Smooth muscle cell (in vitro differentiated cells): ENCODE measurements around the gene KDM4C. TPM values are rescaled to one million over a fixed set of nuclear protein-coding genes. Genes with fewer than 3 reads are reported as not detected.
"Not testable (repeated sequence)": the region's sequence is repeated elsewhere in the genome, so short reads cannot be mapped to it uniquely, and the experiment has no call there.

Source experiments
- DNase-seq: peaks from one replicate; lab custom pipeline; 2025; ENCODE audit not compliant: unreplicated experiment; lab: John Stamatoyannopoulos, UW
- H2AFZ ChIP-seq: fragments of 200-600 bp; sonication (generic); 2 replicates; pipeline ENCODE4 v1.6.0; 2016; ENCODE audit warnings: antibody characterized with exemption, low read depth, mild to moderate bottlenecking
- H3F3A ChIP-seq: fragments of 200-600 bp; sonication (generic); 2 replicates; pipeline ENCODE4 v1.6.0; 2017; ENCODE audit warnings: antibody characterized with exemption, low read depth
- H3K27ac ChIP-seq: fragments of 200-600 bp; sonication (generic); 2 replicates; pipeline ENCODE4 v1.5.1; 2016; ENCODE audit warnings: low read depth, mild to moderate bottlenecking
- H3K27me3 ChIP-seq: fragments of 200-600 bp; sonication (generic); 2 replicates; pipeline ENCODE4 v1.6.1; 2016; ENCODE audit warnings: low read depth, mild to moderate bottlenecking
- H3K36me3 ChIP-seq: fragments of 200-600 bp; sonication (generic); 2 replicates; pipeline ENCODE4 v1.5.1; 2016; ENCODE audit warnings: low read depth
- H3K4me1 ChIP-seq: fragments of 200-600 bp; sonication (generic); 2 replicates; pipeline ENCODE4 v1.5.1; 2016; ENCODE audit warnings: low read depth
- H3K4me2 ChIP-seq: fragments of 200-600 bp; sonication (generic); 2 replicates; pipeline ENCODE4 v1.6.0; 2016; ENCODE audit warnings: mild to moderate bottlenecking
- H3K4me3 ChIP-seq: fragments of 200-600 bp; sonication (generic); 2 replicates; pipeline ENCODE4 v1.5.1; 2016; ENCODE audit warnings: mild to moderate bottlenecking
- H3K79me2 ChIP-seq: fragments of 200-600 bp; sonication (generic); 2 replicates; pipeline ENCODE4 v1.6.0; 2016; ENCODE audit warnings: low read depth, mild to moderate bottlenecking
- H3K9ac ChIP-seq: fragments of 200-600 bp; sonication (generic); 2 replicates; pipeline ENCODE4 v1.6.0; 2016; ENCODE audit warnings: low read depth
- H3K9me3 ChIP-seq: fragments of 200-600 bp; sonication (generic); replicated peaks from 2 replicates; pipeline ENCODE4 v1.5.1; 2016; ENCODE audit warnings: low read depth
- H4K20me1 ChIP-seq: fragments of 200-600 bp; sonication (generic); 2 replicates; pipeline ENCODE4 v1.6.0; 2016; ENCODE audit warnings: low read depth
- CTCF ChIP-seq: fragments of 200-600 bp; sonication (generic); IDR thresholded peaks from 2 replicates; pipeline ENCODE4 v1.5.1; 2017; ENCODE audit warnings: borderline replicate concordance, mild to moderate bottlenecking, antibody characterized with exemption; ENCODE audit not compliant: insufficient read depth, poor library complexity, severe bottlenecking
- WGBS: methylation state at CpG from one replicate; pipeline ENCODE4 v1.1.7; 2016; ENCODE audit warnings: low lambda C conversion rate; 5-methylcytosine and 5-hydroxymethylcytosine counted together
- polyA plus RNA-seq: library from polyadenylated mRNA; unstranded; fragments of >200 nt; fragmentation: Nextera tagmentation; extraction: Ambion mirVana; gene quantifications from 2 replicates; pipeline ENCODE4 v1.2.1, GENCODE V29; 2016
- total RNA-seq: library from RNA; depleted of rRNA; stranded (reverse); fragments of >200 nt; gene quantifications from 2 replicates; pipeline ENCODE4 v1.2.3, GENCODE V29; 2014

KDM4C gene
- total and polyA plus RNA-seq, 2 experiments from 2014 or later, result 7.5 to 20.2 TPM

DNA sequence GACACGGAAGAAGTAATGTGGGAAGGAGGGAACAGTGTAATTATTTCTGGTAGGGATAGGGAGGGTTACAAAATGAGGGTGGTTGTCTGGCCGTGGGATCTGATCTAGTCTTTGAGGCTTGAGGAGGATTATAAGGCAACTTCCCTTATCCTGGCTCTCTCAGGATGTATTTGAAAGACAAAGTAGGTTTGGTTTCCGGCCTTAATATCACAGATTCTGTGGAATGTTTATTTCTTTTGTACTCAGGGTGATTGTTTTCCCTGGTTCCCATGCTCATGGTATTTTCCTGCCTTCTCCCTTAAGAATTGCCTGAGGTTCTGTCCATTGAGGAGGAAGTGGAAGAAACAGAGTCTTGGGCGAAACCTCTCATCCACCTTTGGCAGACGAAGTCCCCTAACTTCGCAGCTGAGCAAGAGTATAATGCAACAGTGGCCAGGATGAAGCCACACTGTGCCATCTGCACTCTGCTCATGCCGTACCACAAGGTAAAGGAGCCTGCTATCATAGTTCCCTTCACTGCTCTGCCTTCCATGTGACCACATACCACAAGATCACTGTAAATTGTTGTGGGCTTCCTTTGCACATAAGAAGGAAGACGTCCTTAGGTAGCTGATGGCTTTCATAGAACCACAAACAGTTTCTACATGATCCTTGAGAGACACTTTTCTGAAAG lies 253.8 kb downstream of the KDM4C start:
- DNase-seq, result no peak

DNA sequence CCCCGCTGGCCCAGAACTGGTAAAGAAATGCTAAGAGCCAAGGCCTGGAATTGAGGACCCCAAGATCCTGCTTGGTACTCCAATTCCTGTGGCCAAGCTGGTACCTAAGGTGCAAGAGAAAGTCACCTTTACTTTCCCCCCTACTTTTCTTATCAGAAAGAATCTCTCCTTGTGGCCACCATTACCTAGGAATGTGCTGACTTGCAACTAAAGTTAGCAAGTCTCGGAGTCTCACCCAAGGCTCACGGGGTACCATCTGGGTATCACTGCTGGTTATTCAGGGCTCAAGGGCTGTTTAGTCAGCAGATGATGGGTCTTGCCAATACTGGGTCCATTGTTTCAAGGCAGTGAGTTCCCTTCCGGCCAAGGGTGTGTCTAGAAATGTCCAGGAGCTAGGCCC lies 270.2 kb downstream of the KDM4C start:
- Histone ChIP-seq H3K4me2 (no peak overlapping the region), H3K27me3 (no peaks in the 10 kb centered on the region), H3K9me3 (no peaks in the 10 kb centered on the region), H2AFZ (no peak overlapping the region), H3K27ac (no peak overlapping the region), H3K4me1 (no peaks in the 10 kb centered on the region), H3K9ac (no peak overlapping the region), H3F3A (no peaks in the 10 kb centered on the region), H3K4me3 (no peak overlapping the region), H4K20me1 (no peaks in the 10 kb centered on the region), H3K36me3 (peaks cover 5% of the 10 kb centered on the region), H3K79me2 (no peaks in the 10 kb centered on the region)
- DNase-seq, result no peak
- 97% methylated on average over 4 of the region's 4 CpGs for WGBS
- TF ChIP-seq CTCF, result no peak

More for the DNA sequence above, 253.8 kb downstream of the KDM4C start:
- Histone ChIP-seq H3K9ac (no peak overlapping the region), H3K9me3 (no peaks in the 10 kb centered on the region), H3K36me3 (peaks cover 9% of the 10 kb centered on the region), H2AFZ (no peak overlapping the region), H3K27me3 (no peaks in the 10 kb centered on the region), H3K79me2 (no peaks in the 10 kb centered on the region), H3K4me1 (no peaks in the 10 kb centered on the region), H3F3A (no peaks in the 10 kb centered on the region), H4K20me1 (no peaks in the 10 kb centered on the region), H3K27ac (no peak overlapping the region), H3K4me2 (no peak overlapping the region), H3K4me3 (no peak overlapping the region)
- WGBS, result 82% methylated on average over 8 of the region's 8 CpGs
- TF ChIP-seq CTCF, result no peak

DNA sequence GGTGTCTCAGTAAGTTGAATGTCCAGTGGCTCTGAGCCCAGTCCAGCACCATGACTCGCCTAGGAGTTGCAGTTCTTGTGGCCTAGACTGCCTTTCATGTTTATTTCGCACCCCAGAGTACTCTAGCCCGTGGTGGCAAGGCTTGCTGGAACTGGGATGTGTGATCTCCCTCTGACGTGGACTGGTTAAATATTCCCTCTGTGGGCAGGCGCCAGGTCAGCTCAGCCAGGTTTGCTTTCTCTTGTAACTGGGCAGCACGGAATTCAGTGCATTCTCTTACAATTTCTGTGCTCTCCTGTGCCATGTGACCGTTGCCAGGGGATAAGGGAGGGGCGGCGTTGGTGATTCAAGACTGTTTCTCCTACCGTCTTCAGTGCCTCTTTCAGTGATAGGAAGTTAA lies 270.8 kb downstream of the KDM4C start:
- no peak overlapping the region for H3K4me3 ChIP-seq
- no peaks in the 10 kb centered on the region for H3K9me3 ChIP-seq
- no peaks in the 10 kb centered on the region for H3K27me3 ChIP-seq
- no peak overlapping the region for H2AFZ ChIP-seq
- no peak overlapping the region for H3K4me2 ChIP-seq
- peaks cover 5% of the 10 kb centered on the region for H3K36me3 ChIP-seq
- H3K4me1 ChIP-seq, result no peaks in the 10 kb centered on the region
- H4K20me1 ChIP-seq, result no peaks in the 10 kb centered on the region
- DNase-seq, result no peak
- no peak overlapping the region for H3K27ac ChIP-seq
- no peak overlapping the region for H3K9ac ChIP-seq
- WGBS, result 93% methylated on average over 10 of the region's 10 CpGs
- H3K79me2 ChIP-seq, result no peaks in the 10 kb centered on the region
- TF ChIP-seq CTCF, result no peak
- H3F3A ChIP-seq, result no peaks in the 10 kb centered on the region

- not testable (repeated sequence) for H3K27me3 ChIP-seq, H3K4me2 ChIP-seq, H3K4me1 ChIP-seq, H2AFZ ChIP-seq, H3K4me3 ChIP-seq, H3K36me3 ChIP-seq, DNase-seq, H3F3A ChIP-seq, H4K20me1 ChIP-seq, H3K9me3 ChIP-seq, H3K79me2 ChIP-seq, H3K9ac ChIP-seq, H3K27ac ChIP-seq
Observed at GRCh38 chr9:7030943-7031342, 273.2 kb downstream of the KDM4C start.
